ENCODE results near the gene PRRC2A. TPM values are rescaled to one million over a fixed set of nuclear protein-coding genes. Genes with fewer than 3 reads are reported as not detected.

PRRC2A gene
- total RNA-seq, 1 donor from 2014 or later = 303 TPM

DNA sequence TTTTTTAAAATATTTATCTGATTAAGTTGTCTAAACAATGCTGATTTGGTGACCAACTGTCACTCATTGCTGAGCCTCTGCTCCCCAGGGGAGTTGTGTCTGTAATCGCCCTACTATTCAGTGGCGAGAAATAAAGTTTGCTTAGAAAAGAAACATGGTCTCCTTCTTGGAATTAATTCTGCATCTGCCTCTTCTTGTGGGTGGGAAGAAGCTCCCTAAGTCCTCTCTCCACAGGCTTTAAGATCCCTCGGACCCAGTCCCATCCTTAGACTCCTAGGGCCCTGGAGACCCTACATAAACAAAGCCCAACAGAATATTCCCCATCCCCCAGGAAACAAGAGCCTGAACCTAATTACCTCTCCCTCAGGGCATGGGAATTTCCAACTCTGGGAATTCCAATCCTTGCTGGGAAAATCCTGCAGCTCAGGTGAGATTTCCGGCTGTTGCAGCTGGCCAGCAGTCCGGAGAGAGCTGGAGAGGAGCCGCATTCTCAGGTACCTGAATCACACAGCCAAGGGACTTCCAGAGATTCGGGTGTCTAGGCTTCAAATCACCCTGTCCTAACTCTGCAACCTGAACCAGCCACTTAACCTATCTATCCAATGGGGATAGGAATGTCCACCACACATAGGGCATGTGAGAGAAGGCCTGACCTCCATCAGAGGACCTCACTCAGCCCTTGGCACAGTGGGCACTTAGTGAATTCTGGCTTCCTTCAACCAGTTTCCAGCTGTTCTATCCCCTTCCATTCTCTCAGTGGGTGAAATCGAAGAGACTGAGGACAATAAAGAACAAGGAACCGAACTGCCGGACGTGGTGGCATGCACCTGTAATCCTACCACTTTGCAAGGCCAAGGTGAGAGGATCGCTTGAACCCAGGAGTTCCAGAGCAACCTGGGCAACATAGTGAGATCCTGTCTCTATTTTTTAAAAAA is 42.1 kb upstream of the PRRC2A start:
- peaks cover 5% of the 10 kb centered on the region for H3K4me1 Mint-ChIP-seq (ENCODE audit: low read depth, unreplicated experiment)
- TF ChIP-seq, protein P1, sequence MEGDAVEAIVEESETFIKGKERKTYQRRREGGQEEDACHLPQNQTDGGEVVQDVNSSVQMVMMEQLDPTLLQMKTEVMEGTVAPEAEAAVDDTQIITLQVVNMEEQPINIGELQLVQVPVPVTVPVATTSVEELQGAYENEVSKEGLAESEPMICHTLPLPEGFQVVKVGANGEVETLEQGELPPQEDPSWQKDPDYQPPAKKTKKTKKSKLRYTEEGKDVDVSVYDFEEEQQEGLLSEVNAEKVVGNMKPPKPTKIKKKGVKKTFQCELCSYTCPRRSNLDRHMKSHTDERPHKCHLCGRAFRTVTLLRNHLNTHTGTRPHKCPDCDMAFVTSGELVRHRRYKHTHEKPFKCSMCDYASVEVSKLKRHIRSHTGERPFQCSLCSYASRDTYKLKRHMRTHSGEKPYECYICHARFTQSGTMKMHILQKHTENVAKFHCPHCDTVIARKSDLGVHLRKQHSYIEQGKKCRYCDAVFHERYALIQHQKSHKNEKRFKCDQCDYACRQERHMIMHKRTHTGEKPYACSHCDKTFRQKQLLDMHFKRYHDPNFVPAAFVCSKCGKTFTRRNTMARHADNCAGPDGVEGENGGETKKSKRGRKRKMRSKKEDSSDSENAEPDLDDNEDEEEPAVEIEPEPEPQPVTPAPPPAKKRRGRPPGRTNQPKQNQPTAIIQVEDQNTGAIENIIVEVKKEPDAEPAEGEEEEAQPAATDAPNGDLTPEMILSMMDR (IDR thresholded peaks at IDR 0.05; ENCODE audit: partially characterized antibody, unreplicated experiment) = no peak
- no peaks in the 10 kb centered on the region for H3K36me3 Mint-ChIP-seq (ENCODE audit: unreplicated experiment)
- DNase-seq = no peak
- peaks cover 10% of the 10 kb centered on the region for H3K27me3 Mint-ChIP-seq (ENCODE audit: unreplicated experiment)
- H3K27ac Mint-ChIP-seq (ENCODE audit: unreplicated experiment) = no peak overlapping the region
- H3K4me3 Mint-ChIP-seq (ENCODE audit: unreplicated experiment) = no peak overlapping the region
- H3K9me3 Mint-ChIP-seq (ENCODE audit: unreplicated experiment) = peaks cover 10% of the 10 kb centered on the region

DNA sequence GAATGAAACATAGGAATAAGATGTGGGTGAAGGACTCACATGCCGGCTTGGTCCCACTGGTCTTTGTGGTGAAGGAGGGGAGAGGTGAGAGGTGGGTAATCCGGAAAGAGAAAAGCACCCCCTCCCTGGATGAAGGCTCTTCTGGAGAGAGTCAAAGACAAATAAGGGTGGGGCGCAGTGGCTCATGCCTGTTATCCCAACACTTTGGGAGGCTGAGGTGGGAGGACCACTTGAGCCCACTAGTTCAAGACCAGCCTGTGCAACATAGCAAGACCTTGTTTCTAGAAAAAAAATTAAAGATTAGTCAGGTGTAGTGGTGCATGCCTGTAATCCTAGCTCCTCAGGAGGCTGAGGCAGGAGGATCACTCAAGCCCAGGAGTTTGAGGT is 41.4 kb upstream of the PRRC2A start:
- Mint-ChIP-seq H3K9me3 (ENCODE audit: unreplicated experiment) (peaks cover 7% of the 10 kb centered on the region), H3K27ac (ENCODE audit: unreplicated experiment) (no peak overlapping the region), H3K36me3 (ENCODE audit: unreplicated experiment) (no peaks in the 10 kb centered on the region), H3K4me3 (ENCODE audit: unreplicated experiment) (no peak overlapping the region), H3K27me3 (ENCODE audit: unreplicated experiment) (peaks cover 9% of the 10 kb centered on the region), H3K4me1 (ENCODE audit: low read depth, unreplicated experiment) (peaks cover 5% of the 10 kb centered on the region)
- DNase-seq = no peak
- TF ChIP-seq, protein P1 (IDR thresholded peaks at IDR 0.05; ENCODE audit: partially characterized antibody, unreplicated experiment) = no peak

DNA sequence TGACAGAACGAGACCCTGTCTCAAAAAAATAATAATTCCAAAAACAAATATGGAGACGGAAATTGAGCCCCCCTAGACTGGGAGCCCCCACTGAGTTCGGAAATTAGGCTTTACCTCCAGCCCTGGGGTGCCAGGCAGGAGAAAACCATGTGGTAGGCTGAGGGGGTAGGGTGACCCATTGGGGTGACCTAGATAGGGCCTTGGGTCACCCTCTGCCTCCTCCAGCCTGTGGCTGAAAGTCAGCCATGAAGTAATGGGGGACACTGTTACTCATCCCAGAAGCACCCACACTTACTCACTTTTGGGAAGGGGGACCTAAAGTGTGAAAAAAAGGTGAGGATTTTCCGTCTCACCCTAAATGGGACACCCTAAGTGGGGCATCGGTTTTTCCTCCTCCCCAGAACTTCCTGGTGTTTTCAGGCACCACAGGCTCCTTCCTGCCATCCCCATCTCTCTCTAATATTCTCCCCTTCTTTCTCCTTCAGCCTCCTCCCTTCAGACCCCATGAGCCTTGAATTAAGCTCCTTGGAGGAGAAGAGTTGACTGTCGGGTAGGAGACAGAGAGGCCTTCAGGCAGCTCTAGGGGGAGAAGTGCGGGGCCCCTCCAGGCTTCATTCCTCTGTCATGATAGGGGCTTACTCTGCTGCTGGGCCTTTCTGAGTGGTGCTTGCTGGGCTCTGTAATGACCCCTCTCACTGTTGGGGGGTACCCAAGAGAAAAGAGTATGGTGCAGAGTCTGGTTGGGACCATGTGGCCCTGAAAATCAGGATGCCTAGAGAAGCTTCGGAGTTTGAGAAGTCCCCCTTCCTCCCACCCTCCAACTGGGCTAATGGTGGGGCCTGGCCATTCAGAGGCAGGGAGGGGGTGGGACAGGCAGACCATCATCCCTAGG is 40.7 kb upstream of the PRRC2A start:
- Mint-ChIP-seq H3K4me1 (ENCODE audit: low read depth, unreplicated experiment) (peaks cover 5% of the 10 kb centered on the region), H3K36me3 (ENCODE audit: unreplicated experiment) (no peaks in the 10 kb centered on the region), H3K27me3 (ENCODE audit: unreplicated experiment) (peaks cover 9% of the 10 kb centered on the region), H3K9me3 (ENCODE audit: unreplicated experiment) (peaks cover 4% of the 10 kb centered on the region), H3K27ac (ENCODE audit: unreplicated experiment) (no peak overlapping the region), H3K4me3 (ENCODE audit: unreplicated experiment) (peak overlapping the region; percentile 64)
- no peak for DNase-seq
- TF ChIP-seq, protein P1 (IDR thresholded peaks at IDR 0.05; ENCODE audit: partially characterized antibody, unreplicated experiment) = no peak

DNA sequence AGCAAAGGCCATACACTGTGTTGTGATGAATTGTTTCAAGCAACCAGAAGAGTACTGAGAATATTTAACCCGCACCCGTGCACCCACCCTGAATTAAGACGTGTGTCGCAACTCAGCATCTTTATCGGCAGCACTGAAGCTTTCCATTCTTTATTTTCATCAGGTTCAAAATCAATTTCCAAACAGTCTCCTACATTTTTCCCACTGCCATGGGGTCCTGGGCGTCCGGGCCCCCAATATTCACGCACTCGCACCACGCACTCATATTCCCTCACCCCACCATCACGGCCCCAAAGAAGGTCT is 40.1 kb upstream of the PRRC2A start:
- Mint-ChIP-seq H3K9me3 (ENCODE audit: unreplicated experiment) (peaks cover 4% of the 10 kb centered on the region), H3K27ac (ENCODE audit: unreplicated experiment) (no peak overlapping the region), H3K36me3 (ENCODE audit: unreplicated experiment) (no peaks in the 10 kb centered on the region), H3K4me3 (ENCODE audit: unreplicated experiment) (peak overlapping the region; percentile 64), H3K4me1 (ENCODE audit: low read depth, unreplicated experiment) (peaks cover 5% of the 10 kb centered on the region), H3K27me3 (ENCODE audit: unreplicated experiment) (peaks cover 5% of the 10 kb centered on the region)
- DNase-seq = no peak
- TF ChIP-seq, protein P1 (IDR thresholded peaks at IDR 0.05; ENCODE audit: partially characterized antibody, unreplicated experiment) = no peak

Measured in glutamatergic neuron (in vitro differentiated cells).